Measurements from ENCODE around the gene EDC3.

- TF ChIP-seq EZH2phosphoT487 (IDR thresholded peaks at IDR 0.05; ENCODE audit: low read depth) (no peak), CTCF (IDR thresholded peaks at IDR 0.05; ENCODE audit: low read depth, low read length) (no peak)
These were observed 540 bp upstream of the EDC3 start for GRCh38 chr15:74696398-74696729.

Data from OCI-LY3 (cell line).